ENCODE results near the gene C10orf120. TPM values are rescaled to one million over a fixed set of nuclear protein-coding genes. Genes with fewer than 3 reads are reported as not detected.

C10orf120 gene
- total RNA-seq, 3 donors from 2014 or later: not detected

GRCh38 chr10:122663516-122664130 lies 36.0 kb downstream of the C10orf120 start:
- ATAC-seq: no peak
- Histone ChIP-seq H3K9me3 (no peaks in the 10 kb centered on the region), H3K4me3 (no peak overlapping the region), H3K4me1 (ENCODE audit: low read depth) (no peaks in the 10 kb centered on the region), H3K36me3 (ENCODE audit: low read depth) (no peaks in the 10 kb centered on the region)
- TF ChIP-seq CTCF (IDR thresholded peaks at IDR 0.05): no peak
- intact Hi-C loops (cut with DNase I, micrococcal nuclease): no loop called here
- DNase-seq: no peak

DNA sequence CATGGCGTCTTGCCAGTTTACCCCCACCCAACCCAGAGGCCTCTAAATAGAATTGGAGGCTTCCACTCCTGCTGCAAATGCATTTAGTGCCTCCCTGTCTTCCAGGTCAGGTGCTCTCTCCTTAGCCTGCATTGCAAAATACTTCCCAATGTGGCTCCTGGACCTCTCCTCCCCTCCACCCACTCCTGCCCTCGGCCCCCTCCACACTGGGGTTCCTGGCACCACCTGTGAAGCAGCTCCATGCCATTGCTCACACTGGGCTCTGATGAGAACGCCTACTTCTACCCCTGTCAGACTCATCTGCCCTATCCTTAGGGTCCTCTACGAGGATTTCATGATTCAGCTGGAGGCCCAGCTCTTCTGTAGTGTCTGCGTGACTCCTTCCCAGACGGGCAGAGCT lies 37.4 kb downstream of the C10orf120 start:
- no peak for ATAC-seq
- TF ChIP-seq CTCF (IDR thresholded peaks at IDR 0.05): no peak
- Histone ChIP-seq H3K36me3 (ENCODE audit: low read depth) (no peaks in the 10 kb centered on the region), H3K9me3 (no peaks in the 10 kb centered on the region), H3K4me1 (ENCODE audit: low read depth) (no peaks in the 10 kb centered on the region), H3K4me3 (no peak overlapping the region)
- intact Hi-C loops (cut with DNase I, micrococcal nuclease): no loop called here
- DNase-seq: no peak

GRCh38 chr10:122660696-122661095 lies 39.0 kb downstream of the C10orf120 start:
- no peak for DNase-seq
- ATAC-seq: no peak
- Histone ChIP-seq H3K4me1 (ENCODE audit: low read depth) (no peaks in the 10 kb centered on the region), H3K4me3 (no peak overlapping the region), H3K9me3 (no peaks in the 10 kb centered on the region), H3K36me3 (ENCODE audit: low read depth) (no peaks in the 10 kb centered on the region)
- no peak for TF ChIP-seq CTCF (IDR thresholded peaks at IDR 0.05)
- intact Hi-C loops (cut with DNase I, micrococcal nuclease): no loop called here

DNA sequence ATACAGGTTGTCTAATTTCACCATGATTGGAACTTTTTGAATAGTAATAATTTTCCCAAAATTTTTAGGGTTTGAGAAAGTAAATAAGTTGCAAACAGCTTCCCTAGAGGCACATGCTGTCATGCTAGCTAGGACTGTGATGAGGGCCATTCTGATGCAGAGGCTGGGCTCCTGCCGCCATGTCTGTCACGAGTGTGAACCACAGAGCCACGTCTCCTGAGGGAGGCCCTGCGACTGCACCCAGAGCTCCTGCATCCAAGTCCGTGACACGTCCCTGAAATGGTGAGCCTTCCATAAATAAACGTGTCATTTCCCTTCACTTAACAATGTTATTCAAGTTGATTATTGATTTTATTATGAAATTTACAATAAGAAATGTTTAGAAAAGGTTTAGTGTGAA lies 40.0 kb downstream of the C10orf120 start:
- intact Hi-C loops (cut with DNase I, micrococcal nuclease): no loop called here
- Histone ChIP-seq H3K36me3 (ENCODE audit: low read depth) (no peaks in the 10 kb centered on the region), H3K9me3 (no peaks in the 10 kb centered on the region), H3K4me1 (ENCODE audit: low read depth) (no peaks in the 10 kb centered on the region), H3K4me3 (no peak overlapping the region)
- ATAC-seq (no peak), DNase-seq (no peak)
- TF ChIP-seq CTCF (IDR thresholded peaks at IDR 0.05): no peak

DNA sequence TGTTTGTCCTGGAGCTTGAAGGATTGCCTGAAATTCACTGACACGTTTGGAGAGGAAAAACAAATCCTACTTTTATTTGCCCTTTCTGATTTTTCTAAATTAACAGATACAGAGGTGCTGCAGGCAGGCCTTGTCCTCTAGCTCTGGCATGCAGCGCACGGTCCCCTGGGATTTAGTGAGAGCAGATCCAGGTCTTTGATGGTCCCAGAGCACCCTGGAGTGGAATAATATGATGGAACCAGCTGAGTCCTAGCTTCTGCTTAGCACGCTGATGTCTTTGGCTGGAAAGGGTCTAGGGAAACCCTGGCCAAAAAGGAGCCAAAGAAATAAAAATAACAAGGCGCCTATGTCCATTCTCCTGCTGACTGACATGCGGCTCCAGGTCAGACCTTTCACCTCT lies 40.5 kb downstream of the C10orf120 start:
- Histone ChIP-seq H3K9me3 (no peaks in the 10 kb centered on the region), H3K36me3 (ENCODE audit: low read depth) (no peaks in the 10 kb centered on the region), H3K4me3 (no peak overlapping the region), H3K4me1 (ENCODE audit: low read depth) (no peaks in the 10 kb centered on the region)
- DNase-seq: no peak
- TF ChIP-seq CTCF (IDR thresholded peaks at IDR 0.05): no peak
- ATAC-seq: no peak
- intact Hi-C loops (cut with DNase I, micrococcal nuclease): no loop called here
